GM19455 (cell line): ENCODE measurements around the gene GPR68.
"Not testable (repeated sequence)": the region's sequence is repeated elsewhere in the genome, so short reads cannot be mapped to it uniquely, and the experiment has no call there.

ENCODE experiments used
- ATAC-seq: cut with Tn5 transposase; IDR thresholded peaks from one replicate; pipeline ENCODE4 v1.9.1; 2021; ENCODE audit not compliant: unreplicated experiment

GPR68 gene

DNA sequence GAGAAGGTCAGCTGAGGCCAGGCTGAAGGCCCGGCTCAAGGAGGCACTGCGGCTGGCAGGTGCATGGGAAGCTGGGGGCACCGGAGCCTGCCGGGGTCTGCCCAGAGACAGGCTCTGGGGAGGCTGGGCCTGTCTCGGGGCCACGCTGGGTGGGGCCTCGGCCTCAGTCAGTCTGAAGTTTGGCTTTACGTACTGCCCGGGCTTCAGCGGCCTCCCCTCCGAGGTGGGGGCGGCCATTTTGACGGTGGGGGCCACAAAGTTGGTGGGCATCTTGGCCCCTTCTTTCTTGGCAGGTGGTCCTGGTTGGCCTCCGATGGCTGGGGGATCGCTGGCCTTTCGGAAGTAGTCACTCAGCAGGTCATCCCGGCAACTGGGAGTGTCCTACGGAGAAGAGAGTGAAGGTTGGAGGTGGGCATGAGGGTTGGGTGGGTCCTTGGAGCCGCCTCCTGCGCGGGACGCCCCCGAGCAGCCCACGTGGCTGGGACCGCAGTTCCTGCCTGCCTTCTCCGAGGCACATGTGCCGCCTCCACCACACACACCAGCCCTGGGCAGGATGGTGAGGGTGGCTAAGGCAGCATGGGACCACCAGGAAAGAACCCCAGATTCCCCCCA, 28.9 kb upstream of the GPR68 start:
- no peak for ATAC-seq

DNA sequence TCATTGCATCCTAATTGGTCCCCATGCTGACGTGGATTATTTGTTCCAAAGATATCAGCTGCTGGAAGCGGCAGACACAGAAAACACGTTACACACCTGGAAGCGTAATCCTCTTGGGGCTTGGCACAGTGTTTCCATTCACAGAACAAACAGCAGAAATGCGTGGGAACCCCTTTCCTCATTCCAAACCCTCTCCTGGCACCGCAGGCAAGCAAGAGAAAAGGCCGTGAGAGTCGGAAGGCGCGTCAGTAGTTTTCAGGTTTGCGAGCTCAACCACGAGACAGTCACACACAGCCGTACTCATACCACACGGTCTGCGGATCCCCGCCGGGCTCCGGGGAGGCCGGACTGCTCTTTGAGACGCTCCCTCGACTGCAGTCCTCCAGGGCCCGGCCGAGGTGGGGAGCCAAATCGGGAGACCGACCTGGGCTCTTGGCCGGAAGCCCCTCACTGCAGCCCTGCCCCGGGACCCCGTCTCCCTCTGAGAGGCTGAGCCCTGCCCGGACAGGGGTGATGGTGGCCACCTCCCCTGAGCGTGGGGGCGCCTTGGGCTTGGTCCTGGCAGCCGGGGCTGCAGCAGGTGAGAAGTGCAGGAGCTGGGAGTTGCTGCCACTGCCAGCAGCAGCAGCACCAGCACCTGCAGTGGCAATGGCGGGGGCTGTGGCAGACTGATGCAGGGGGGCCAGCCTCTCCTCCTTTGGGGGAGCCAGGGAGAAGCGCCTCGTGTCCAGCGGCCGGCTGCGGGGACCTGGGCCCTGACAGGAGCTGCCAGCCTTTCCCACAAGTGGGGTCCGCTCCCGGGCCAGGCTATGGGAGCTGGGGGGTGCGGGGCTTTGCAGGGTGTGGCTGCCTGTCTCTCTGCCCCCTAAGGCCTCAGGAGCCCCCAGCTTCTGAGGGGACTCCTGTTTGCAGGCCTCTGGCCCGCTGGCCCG, 28.1 kb upstream of the GPR68 start:
- no peak for ATAC-seq

DNA sequence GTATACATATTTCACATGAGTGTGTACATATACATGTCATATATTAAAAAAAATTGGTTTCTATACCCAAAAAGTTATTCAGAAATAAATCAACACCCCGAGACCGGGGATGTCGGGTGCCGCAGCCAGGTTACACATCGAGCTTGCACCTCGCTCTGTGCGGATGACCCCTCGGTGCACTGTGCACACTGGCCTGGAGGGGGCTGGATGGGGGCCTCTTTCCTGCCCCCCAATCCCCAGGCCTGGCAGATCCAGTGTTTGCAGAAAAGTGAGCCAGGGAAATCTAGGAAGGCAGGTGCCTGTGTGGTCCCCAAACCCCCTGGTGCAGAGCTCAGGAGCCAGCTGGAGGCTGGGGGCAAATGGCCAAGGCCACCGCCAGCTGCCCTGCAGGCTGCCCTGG, 27.1 kb upstream of the GPR68 start:
- ATAC-seq = no peak

DNA sequence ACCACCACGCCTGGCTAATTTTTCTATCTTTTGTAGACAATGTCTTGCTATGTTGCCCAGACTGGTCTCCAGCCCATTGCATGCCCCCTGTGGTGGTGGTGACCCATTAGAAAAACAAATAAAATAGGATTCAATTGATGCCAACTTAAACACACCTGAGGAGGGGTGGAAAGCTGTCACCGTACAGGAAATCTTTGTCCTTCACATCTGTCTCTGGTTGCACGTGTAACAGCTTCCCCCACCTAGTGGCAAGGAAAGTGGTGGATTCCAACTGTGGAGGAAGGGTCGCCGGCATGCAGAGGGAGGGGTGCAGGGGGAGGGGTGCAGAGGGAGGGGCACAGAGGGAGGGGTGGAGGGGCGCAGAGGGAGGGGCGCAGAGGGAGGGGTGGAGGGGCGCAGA, 26.1 kb upstream of the GPR68 start:
- ATAC-seq = no peak

DNA sequence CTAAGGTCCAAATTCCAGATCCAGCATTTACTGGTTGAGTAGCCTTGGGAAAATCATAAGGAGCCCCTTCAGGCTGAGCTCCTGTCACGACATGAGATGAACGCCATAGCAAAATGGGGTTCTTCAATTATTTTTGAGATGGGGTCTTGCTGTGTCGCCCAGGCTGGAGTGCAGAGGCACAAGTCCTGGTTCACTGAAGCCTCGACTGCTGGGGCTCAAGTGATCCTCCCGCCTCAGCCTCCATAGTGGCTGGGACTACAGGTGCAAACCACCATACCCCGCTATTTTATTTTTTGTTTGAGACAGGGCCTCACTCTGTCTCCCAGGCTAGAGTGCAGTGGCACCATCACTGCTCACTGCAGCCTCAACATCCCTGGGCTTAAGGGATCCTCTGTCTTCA, 25.7 kb upstream of the GPR68 start:
- no peak for ATAC-seq

DNA sequence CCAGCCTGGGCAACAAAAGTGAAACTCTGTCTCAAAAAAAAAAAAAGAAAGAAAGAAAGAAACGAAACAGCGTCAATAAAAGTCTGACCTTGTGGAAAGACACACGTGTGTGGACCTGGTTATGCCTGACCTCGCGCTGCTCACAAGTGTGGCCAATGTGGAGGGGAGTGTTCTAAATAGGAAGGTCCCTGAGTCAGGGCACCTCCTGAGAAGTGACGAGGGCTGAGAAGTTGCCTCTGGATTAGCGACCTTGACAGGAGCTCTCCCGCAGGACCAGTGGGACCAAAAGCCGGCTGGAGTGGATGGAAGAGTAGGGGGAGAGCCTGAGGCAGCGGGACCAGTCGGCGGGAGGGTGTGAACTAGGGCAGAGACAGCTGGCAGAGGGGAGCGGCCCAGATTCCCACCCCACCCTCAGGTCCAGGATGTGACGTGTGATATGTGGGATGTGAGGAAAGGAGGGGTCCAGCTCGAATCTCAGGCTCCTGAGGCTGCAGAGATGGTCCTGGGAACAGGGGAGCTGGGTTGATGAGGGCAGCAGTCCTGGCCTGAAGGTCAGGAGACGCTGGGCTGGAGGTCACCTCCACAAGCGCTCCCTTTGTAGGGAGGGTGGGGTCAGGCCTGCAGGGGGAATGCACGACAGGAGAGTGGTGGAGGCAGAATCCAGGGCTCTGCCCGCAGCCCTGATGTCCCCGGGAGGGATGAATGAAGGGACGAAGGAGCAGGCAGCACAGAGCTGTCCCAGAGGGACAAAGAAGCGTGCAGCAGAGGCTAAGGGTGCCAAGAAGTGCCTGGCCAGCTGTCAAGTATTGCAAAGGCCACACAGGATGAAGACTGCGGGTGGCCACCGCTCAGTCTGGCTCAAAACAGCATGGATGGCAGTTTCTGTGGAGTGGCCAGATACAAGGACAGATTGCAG, 24.8 kb upstream of the GPR68 start:
- no peak for ATAC-seq

DNA sequence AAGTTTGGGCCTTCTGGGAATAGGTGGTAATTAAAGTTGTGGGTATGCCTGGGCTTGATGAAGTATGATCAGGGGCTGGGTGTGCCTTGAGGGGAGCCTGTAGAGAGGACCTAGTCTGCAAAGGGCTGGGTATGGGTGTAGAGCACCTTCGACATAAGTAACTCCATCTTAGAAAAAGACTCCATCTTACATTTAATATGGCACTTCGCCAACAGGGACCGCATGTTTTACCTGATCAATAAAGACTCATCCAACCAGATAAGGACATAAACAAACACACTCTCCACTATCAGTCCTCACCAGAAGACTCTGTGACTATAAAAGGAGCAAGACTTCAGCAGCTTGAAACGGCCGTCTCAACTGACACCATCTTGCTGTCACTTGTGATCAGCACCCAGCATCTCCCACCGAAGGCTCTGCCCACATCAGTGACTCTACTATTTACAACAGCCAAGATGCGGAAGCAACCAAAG, 23.5 kb upstream of the GPR68 start:
- no peak for ATAC-seq

DNA sequence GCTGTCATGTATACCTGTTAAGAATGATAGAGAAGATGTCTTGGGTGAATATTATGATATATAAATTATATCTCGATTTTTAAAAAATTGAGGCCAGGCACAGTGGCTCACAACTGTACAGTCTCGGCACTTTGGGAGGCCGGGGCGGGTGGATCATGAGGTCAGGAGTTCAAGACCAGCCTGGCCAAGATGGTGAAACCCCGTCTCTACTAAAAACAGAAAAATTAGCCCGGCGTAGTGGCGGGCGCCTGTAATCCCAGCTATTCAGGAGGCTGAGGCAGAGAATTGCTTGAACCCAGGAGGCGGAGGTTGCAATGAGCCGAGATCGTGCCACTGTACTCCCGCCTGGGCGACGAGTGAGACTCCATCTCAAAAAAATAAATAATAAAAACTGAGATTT, 21.8 kb upstream of the GPR68 start:
- not testable (repeated sequence) for ATAC-seq

DNA sequence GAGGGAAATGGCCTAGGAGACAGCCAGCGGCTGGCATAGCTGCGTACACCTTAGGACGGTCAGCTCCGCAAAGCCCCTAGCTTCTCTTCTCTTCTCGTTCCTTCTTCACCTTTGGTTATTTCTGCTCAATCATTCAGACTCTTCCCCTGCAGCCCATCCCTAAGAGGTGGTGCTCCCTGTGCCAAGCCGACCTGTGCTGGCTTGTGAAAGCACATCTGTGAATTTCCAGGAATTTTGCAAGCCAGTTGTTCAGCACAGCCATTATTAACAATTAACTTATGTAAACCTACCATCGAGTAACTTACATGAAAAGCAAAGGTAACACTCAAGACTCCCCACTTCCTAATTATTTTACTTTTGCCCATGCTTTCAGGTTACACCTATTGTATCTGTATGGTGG, 20.9 kb upstream of the GPR68 start:
- ATAC-seq = no peak

DNA sequence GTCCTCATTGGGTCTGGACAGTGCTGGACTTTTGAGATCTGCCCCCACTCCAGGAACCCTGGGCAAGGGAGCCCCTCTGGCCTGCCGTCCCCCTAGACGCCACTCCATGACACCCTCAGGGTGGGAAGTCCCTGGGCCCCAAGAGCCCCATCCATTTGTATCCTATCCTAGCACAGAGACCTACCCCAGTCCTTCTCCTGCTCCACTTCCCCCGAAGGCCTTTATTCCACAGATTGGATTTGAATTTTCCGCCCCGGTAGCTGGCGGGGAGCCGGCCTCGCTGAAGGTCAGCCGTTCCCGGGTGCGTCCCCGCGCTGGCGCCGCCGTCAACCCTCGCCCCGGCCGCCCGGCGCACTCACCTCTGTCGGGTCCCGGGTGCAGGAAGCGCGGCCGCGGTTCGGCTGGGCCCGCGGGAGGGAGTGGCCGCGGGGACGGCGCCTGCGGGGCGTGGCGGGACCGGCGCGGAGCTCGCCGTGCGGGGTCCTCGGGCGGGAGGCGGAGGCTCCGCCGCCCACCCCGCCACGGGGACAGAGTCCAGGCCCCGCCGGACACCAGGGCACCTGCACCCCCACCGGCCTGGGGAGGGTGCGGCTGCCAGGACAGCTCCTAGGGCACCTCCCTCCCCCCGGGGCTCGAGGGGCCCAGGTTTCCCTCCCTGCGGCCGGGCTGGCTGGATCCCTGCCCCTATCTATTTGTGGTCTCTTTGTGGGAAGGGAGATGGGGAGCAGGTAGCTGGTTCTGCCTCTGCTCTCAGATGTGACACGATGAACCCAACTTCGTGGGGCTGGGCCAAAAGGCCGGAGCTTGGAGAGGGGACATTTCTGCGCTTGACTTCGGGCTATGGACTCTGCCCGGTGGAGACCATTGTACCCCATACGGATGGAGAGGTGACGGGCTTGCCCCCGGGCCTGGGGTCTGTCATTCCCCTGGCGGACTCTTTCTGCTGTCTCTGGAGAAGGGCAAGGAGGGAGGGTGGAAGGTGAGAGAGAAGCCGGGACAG, 19.9 kb upstream of the GPR68 start:
- ATAC-seq = no peak

DNA sequence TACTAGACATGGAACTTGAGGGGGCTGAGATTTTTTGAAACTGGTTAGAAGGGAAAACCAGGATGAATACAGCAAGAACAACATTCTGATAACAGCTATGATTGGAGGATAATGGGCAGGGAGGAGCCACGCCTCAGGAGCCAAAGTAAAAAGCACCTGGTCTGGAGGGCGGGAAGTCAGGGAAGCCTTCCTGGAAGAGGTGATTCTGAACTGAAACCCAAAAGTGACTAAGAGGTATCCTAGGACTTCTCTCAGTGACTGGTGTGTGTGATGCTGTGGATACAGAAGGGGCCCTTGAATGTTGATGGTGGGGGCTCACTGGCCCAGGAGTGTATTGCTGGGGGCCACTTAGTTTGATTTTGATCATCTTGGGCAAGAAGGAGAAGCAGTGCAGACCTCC, 18.8 kb upstream of the GPR68 start:
- no peak for ATAC-seq

DNA sequence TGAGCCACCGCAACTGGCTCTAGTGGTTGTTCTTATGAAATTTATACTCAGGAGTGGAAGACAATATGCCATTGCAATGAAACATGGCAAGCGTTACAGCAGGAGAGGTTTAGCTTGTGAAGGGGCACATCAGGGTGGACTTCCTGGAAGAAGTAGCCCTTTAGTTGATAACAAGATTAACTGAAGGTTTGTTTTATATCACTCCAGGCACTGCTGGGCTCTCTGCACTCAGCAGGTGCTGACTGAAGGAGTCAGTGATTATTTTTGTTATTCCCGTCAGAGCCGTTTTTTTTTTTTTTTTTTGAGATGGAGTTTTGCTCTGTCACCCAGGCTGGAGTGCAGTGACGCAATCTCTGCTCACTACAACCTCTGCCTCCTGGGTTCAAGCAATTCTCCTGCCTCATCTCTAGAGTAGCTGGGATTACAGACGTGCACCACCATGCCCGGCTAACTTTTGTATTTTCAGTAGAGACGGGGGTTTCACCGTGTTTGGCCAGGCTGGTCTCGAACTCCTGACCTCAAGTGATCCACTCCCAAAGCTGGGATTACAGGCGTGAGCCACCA, 17.6 kb upstream of the GPR68 start:
- ATAC-seq = no peak

DNA sequence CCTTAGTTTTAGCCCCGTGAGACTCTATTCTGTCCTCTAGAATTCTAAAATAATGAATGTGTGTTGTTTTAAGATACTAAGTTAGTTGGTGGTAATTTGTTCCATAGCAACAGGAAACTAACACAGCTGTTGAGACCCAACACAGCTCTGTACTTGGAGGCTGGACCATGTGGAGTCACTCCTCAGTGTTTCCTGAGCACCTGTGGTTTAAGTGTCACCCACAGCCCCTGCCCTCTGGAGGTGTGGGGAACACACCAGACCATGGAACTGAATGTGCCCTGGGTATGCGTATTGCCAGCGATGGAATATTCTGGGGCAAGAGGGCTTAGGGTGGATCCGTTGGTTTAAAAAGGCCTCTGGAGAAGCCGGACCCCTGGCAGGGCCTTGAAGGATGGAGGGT, 16.6 kb upstream of the GPR68 start:
- ATAC-seq = no peak

DNA sequence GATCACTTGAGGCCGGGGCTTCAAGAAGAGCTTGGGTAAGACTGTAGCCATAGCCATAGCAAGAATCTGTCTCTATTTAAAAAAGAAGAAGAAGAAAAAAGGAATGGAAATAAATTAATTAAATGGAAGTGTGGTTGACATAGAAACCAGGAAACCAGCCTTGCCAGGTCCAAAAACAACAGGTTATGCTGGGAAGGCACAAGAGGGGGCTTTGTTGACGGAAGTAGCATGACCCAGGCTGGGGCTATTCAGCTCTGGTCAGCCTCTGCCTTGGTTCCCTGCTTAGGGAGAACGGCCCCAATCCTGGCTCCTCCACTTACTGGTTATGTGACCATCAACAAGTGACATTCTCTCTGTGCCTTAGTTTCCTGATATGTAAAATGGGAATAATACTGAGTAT, 14.4 kb upstream of the GPR68 start:
- ATAC-seq = no peak

DNA sequence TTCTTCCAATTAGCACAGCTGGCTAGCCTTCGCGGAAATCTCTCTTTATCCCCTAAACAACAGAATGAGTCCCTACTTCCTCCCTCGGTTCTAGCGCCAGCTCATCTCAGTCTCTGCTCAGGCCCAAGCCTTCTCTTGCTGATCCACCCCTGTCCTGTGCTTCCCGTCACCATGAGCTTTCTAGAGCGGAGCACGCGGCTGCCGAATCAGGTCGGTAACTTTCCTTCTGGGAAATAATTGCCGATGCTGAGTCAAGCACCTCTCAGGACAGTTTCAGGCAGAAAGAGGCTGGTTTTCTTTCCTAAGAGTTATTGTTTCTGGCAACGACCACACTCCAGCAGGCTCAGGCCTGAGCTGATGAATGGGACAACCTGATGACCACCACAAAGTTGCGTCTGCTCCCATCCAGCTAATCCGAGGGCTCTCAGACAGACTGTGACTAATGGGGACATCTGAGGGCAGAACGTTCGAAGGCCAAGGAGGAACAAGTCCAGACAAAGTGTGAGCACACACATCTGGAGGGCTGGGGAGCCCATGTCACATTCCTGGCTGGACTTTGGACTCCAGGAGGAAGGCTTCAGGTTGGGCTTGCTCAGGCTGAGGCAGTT, 13.6 kb upstream of the GPR68 start:
- no peak for ATAC-seq

DNA sequence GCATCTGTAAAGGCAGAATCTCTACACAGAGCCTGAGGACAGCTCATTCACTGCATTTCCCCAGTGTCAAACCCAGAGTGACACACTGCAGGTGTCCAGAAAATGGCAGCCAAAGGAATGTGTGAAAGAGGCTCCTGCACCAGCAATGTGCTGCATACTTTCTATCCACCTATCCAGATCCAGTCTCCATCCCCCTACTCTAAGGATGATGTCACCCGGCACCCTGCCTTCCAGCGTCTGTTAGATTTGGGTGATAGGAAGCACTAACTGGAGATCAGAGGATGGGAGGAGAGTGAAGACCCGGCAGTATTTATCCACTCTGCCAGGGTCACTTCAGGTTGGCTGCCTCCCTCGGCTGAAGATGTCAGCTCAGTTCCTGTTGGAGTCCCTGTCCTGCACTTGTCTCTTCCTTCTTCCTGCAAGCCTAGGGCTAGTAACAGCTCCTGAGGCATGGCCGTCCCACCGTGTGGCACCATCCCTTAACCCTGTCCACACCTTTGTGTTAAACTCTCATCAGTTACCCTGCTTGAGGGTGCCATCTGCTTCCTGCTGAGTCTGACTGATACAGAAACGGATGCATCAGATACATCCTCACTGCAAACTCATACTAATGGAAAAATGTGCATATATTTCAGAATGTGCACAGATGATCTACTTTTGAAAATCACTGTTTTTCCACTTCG, 13.0 kb upstream of the GPR68 start:
- no peak for ATAC-seq

DNA sequence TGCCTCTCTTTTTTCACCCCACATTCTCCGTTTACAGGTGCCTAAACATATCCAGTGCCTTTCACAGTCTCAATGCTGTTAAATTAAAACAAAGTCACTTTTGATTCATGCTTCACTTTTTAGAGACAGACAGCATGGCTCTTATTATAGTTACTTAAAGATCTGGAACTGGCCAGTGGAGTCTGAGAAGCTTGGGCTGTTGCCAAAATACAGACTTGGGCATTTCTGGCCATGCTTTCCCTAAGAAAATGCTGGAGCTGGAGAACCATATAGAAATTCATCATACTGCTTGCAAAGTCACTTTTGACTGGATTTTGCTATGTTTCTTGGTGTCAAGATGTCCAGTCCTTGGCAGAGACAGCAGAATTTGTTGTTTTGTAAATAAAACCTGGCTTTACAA, 12.2 kb upstream of the GPR68 start:
- ATAC-seq = no peak

DNA sequence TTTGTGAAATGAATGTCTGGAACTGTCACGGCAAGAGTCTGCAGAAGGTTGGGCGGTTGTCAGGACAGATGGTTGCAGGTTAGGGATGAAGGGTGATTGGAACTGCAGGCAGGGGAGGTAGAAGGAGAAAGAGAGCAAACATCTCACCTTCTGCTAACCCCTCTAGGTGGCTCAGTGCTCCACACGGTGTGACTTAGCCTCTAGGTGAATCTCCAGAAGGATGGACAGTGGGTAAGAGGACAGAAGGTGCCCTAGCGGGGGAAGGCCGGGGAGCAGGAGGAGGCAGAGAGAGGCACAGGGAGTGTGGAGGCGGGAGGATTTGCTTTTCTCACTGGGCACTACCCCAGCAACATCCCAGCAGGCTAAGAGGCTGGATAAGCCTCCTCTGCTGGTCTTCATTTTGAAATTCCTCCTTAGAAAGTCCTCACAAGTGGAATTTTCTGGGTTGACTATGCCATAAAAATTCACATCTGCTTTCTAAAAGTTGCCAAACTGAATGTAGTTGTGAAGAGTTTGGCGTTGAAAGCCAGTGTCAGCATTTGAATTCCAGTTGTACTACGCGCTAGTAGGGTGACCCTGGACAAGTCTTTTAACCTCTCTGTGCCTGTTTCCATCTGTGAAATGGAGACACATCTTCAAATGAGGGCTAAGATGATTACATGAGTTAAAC, 10.7 kb upstream of the GPR68 start:
- ATAC-seq = no peak
